ENCODE results near the gene ZNF236. TPM values are rescaled to one million over a fixed set of nuclear protein-coding genes. Genes with fewer than 3 reads are reported as not detected.

Gene ZNF236
- total and polyA plus RNA-seq, 2 of the 8 experiments (the other 6 are each of a cell fraction or from before 2014, with no cell fraction given): 6.7 to 14.5 TPM

GRCh38 chr18:77012120-77012519, 189.8 kb downstream of the ZNF236 start:
- no peak overlapping the region for H2AK5ac ChIP-seq (ENCODE audit: low read depth, low read length)
- peaks cover 1 to 8% (median 4%) of the 10 kb centered on the region in 4 experiments; a peak in 4 of 7 replicates for H3K4me1 ChIP-seq (replicated peaks in 1 of 4; ENCODE audit: control insufficient read depth in 3 of 4, insufficient read depth in 4 of 4, low read length in 3 of 4)
- H3K9ac ChIP-seq (replicated peaks in 1 of 4; ENCODE audit: extremely low read depth in 1 of 4, low read depth in 3 of 4, low read length in 3 of 4): no peak overlapping the region
- no peak for DNase-seq (ENCODE audit: low read depth in 1 of 2, low spot score in 2 of 2)
- no peak overlapping the region for H4K5ac ChIP-seq (ENCODE audit: insufficient read length, low read depth, low read length)
- no peaks in the 10 kb centered on the region for H3K23me2 ChIP-seq (ENCODE audit: low read depth, low read length)
- POLR2A ChIA-PET (ENCODE audit: partially characterized antibody): no interaction called here
- no peak overlapping the region for H3K56ac ChIP-seq (replicated peaks; ENCODE audit: insufficient read length, low read depth, low read length)
- no peaks in the 10 kb centered on the region; the same call in 1 of the 2 replicates for H3K79me1 ChIP-seq (ENCODE audit: low read depth, low read length)
- H3K4ac ChIP-seq (replicated peaks; ENCODE audit: insufficient read length, low read depth, low read length): no peak overlapping the region
- H4K8ac ChIP-seq (ENCODE audit: extremely low read depth, insufficient read depth, low read length): no peak overlapping the region
- 93% methylated on average over 8 of the region's 8 CpGs; no CpG with 5 or more reads in 1 of the 2 experiments for WGBS, 2 experiments (ENCODE audit: extremely low coverage in 1 of 2, insufficient coverage in 1 of 2, insufficient read length in 1 of 2, insufficient replicate concordance in 2 of 2, low coverage in 1 of 2, low lambda C conversion rate in 2 of 2, missing lambda C conversion rate in 1 of 2)
- CTCF ChIA-PET (ENCODE audit: partially characterized antibody): interaction anchor here (0.6 to 7.5 kb wide), 5 partner anchors 12 to 130 kb away, joined by 3 to 33 read pairs (median 3); no protein-coding TSS in a partner anchor
- no peak overlapping the region for H3K4me2 ChIP-seq (ENCODE audit: insufficient read depth in 1 of 2, low read depth in 2 of 2, low read length in 2 of 2)
- H2BK15ac ChIP-seq (ENCODE audit: low read length): no peak overlapping the region
- H3K27me3 ChIP-seq (replicated peaks in 1 of 4; ENCODE audit: control insufficient read depth in 3 of 4, extremely low read depth in 1 of 4, insufficient read depth in 3 of 4, low read length in 3 of 4): no peaks in the 10 kb centered on the region
- H3K36me3 ChIP-seq (ENCODE audit: control insufficient read depth in 2 of 4, insufficient read depth in 4 of 4, low read length in 3 of 4): no peaks in the 10 kb centered on the region
- no peak overlapping the region for H3K23ac ChIP-seq (ENCODE audit: insufficient read length)
- no peak overlapping the region for H2BK5ac ChIP-seq (ENCODE audit: low read depth, low read length)
- H2BK120ac ChIP-seq (replicated peaks; ENCODE audit: low read depth, low read length): no peak overlapping the region
- no peak overlapping the region for H2BK20ac ChIP-seq (ENCODE audit: low read length)
- H3K27ac ChIP-seq (ENCODE audit: low read depth, low read length): no peak overlapping the region
- H3K18ac ChIP-seq (ENCODE audit: extremely low read depth, low read length): no peak overlapping the region
- no peak overlapping the region for H4K91ac ChIP-seq (replicated peaks; ENCODE audit: insufficient read length, low read length)
- H2AFZ ChIP-seq (ENCODE audit: low read length): no peak overlapping the region
- no peak overlapping the region for H3K4me3 ChIP-seq (ENCODE audit: extremely low read depth in 1 of 4, insufficient read depth in 2 of 4, low read depth in 3 of 4, low read length in 4 of 4)
- H3K79me2 ChIP-seq (ENCODE audit: control insufficient read depth in 1 of 2, insufficient read depth in 2 of 2, low read length in 2 of 2): no peaks in the 10 kb centered on the region
- no peak overlapping the region for H3K14ac ChIP-seq (ENCODE audit: insufficient read length)
- no peak overlapping the region for H2BK12ac ChIP-seq (ENCODE audit: low read depth, low read length)
- H3K9me3 ChIP-seq (ENCODE audit: insufficient read depth in 2 of 2, low read depth in 1 of 2, low read length in 1 of 2): no peaks in the 10 kb centered on the region
- no peak for FAIRE-seq
- no peaks in the 10 kb centered on the region for H4K20me1 ChIP-seq (replicated peaks in 1 of 2; ENCODE audit: control insufficient read depth in 1 of 2, insufficient read depth in 2 of 2, low read length in 2 of 2)
- TF ChIP-seq EZH2 (IDR thresholded peaks at IDR 0.05; ENCODE audit: low read depth, low read length, severe bottlenecking) (no peak), ATF2 (IDR thresholded peaks at IDR 0.05; ENCODE audit: low read length) (no peak), HDAC6 (IDR thresholded peaks at IDR 0.05; ENCODE audit: low read depth, low read length) (no peak), SP2 (IDR thresholded peaks at IDR 0.05; ENCODE audit: low read length) (no peak), TAF7 (optimal IDR thresholded peaks at IDR 0.05; ENCODE audit: borderline replicate concordance, low read depth, low read length) (no peak), SIX5 (IDR thresholded peaks at IDR 0.05; ENCODE audit: low read depth, low read length) (no peak), RXRA (IDR thresholded peaks at IDR 0.05; ENCODE audit: insufficient read depth, low read depth, low read length) (no peak), JUND (IDR thresholded peaks at IDR 0.05; ENCODE audit: low read length) (no peak), FOSL1 (IDR thresholded peaks at IDR 0.05; ENCODE audit: insufficient read depth, low read depth, low read length) (no peak), POLR2AphosphoS5 (IDR thresholded peaks at IDR 0.05; ENCODE audit: low read depth, low read length) (no peak), YY1 (IDR thresholded peaks at IDR 0.05; ENCODE audit: low read depth, low read length) (no peak), KDM4A (IDR thresholded peaks at IDR 0.05; ENCODE audit: low read depth, low read length, severe bottlenecking) (no peak), KDM5A (IDR thresholded peaks at IDR 0.05; ENCODE audit: low read length) (no peak), CHD2 (IDR thresholded peaks at IDR 0.05; ENCODE audit: low read length) (no peak)

All from H1 (cell line).